C4-2B (cell line): ENCODE data around the gene AHRR.

Experiments
- ZFX ChIP-seq: fragments of 450-650 bp; IDR thresholded peaks from 2 replicates; pipeline ENCODE4 v1.6.1; 2017
- TF ChIP-seq, protein P1 (sequence below): fragments of 450-650 bp; conservative IDR thresholded peaks from 2 replicates; pipeline ENCODE4 v1.5.1; 2017; ENCODE audit warnings: mild to moderate bottlenecking

DNA sequence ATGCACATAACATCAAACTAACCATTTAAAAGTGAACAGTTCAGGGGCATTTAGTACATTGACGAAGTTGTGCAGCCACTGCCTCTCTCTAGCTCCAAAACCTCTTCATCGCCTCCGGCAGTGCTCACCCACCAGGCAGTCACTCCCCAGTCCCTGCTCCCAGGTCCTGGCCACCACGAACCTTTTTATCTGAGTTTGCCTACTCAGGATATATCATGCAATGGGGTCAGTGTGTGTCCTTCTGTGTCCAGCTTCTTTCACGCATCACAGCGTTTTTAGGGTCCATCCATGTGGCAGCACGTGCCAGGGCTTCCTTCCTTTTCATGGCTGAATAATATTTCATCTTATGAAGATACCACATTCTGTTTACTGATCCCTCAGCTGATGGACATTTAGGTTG lies 4.6 kb downstream of the AHRR start:
- TF ChIP-seq, protein P1, sequence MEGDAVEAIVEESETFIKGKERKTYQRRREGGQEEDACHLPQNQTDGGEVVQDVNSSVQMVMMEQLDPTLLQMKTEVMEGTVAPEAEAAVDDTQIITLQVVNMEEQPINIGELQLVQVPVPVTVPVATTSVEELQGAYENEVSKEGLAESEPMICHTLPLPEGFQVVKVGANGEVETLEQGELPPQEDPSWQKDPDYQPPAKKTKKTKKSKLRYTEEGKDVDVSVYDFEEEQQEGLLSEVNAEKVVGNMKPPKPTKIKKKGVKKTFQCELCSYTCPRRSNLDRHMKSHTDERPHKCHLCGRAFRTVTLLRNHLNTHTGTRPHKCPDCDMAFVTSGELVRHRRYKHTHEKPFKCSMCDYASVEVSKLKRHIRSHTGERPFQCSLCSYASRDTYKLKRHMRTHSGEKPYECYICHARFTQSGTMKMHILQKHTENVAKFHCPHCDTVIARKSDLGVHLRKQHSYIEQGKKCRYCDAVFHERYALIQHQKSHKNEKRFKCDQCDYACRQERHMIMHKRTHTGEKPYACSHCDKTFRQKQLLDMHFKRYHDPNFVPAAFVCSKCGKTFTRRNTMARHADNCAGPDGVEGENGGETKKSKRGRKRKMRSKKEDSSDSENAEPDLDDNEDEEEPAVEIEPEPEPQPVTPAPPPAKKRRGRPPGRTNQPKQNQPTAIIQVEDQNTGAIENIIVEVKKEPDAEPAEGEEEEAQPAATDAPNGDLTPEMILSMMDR = no peak
- no peak for TF ChIP-seq ZFX
